Measurements from ENCODE around the gene SH3GLB1. TPM values are rescaled to one million over a fixed set of nuclear protein-coding genes. Genes with fewer than 3 reads are reported as not detected.

SH3GLB1 gene
- total RNA-seq, 1 experiment from 2014 or later = 36.4 TPM

GRCh38 chr1:86741947-86742572 lies 37.7 kb downstream of the SH3GLB1 start:
- Mint-ChIP-seq H3K36me3 (peaks cover 13% of the 10 kb centered on the region), H3K9me3 (no peaks in the 10 kb centered on the region), H3K4me1 (no peaks in the 10 kb centered on the region), H3K4me3 (no peak overlapping the region), H3K27ac (no peak overlapping the region), H3K27me3 (ENCODE audit: low read depth) (no peaks in the 10 kb centered on the region)
- ChIA-PET CTCF (interaction anchor here (0.6 to 1.8 kb wide), 11 partner anchors 9 to 309 kb away, joined by 3 to 23 read pairs (median 3); partner anchors contain the start of gene SH3GLB1), POLR2A (no interaction called here)
- DNase-seq (ENCODE audit: low spot score) (no peak), ATAC-seq (no peak)
- TF ChIP-seq CTCF (IDR thresholded peaks at IDR 0.05) (peak; percentile 76), HMGA2 (CRISPR knock-in tag; IDR thresholded peaks at IDR 0.05) (no peak), ZBTB21 (CRISPR knock-in tag; IDR thresholded peaks at IDR 0.05; ENCODE audit: borderline replicate concordance) (no peak)

GRCh38 chr1:86747304-86747703 lies 42.9 kb downstream of the SH3GLB1 start:
- no peak for DNase-seq (ENCODE audit: low spot score)
- ATAC-seq = no peak
- Mint-ChIP-seq H3K27ac (no peak overlapping the region), H3K4me1 (0 out of 2 replicates have a peak, but pooled peaks cover 2% of the 10 kb centered on the region), H3K4me3 (no peak overlapping the region), H3K27me3 (ENCODE audit: low read depth) (no peaks in the 10 kb centered on the region), H3K36me3 (peaks cover 4% of the 10 kb centered on the region), H3K9me3 (no peaks in the 10 kb centered on the region)
- POLR2A ChIA-PET = no interaction called here
- CTCF ChIA-PET = no interaction called here
- no peak for TF ChIP-seq PRRX2 (CRISPR knock-in tag; IDR thresholded peaks at IDR 0.05)
- TF ChIP-seq KAT7 (CRISPR knock-in tag; IDR thresholded peaks at IDR 0.05; ENCODE audit: borderline replicate concordance) = no peak
- no peak for TF ChIP-seq CREB1 (CRISPR knock-in tag; IDR thresholded peaks at IDR 0.05)
- no peak for TF ChIP-seq ZNF532 (CRISPR knock-in tag; IDR thresholded peaks at IDR 0.05; ENCODE audit: borderline replicate concordance)
- no peak for TF ChIP-seq MXD4 (CRISPR knock-in tag; IDR thresholded peaks at IDR 0.05; ENCODE audit: borderline replicate concordance)
- no peak for TF ChIP-seq TP53 (CRISPR knock-in tag; IDR thresholded peaks at IDR 0.05)
- no peak for TF ChIP-seq NFATC4 (CRISPR knock-in tag; IDR thresholded peaks at IDR 0.05)
- TF ChIP-seq FOXJ3 (CRISPR knock-in tag; IDR thresholded peaks at IDR 0.05; ENCODE audit: borderline replicate concordance) = no peak

DNA sequence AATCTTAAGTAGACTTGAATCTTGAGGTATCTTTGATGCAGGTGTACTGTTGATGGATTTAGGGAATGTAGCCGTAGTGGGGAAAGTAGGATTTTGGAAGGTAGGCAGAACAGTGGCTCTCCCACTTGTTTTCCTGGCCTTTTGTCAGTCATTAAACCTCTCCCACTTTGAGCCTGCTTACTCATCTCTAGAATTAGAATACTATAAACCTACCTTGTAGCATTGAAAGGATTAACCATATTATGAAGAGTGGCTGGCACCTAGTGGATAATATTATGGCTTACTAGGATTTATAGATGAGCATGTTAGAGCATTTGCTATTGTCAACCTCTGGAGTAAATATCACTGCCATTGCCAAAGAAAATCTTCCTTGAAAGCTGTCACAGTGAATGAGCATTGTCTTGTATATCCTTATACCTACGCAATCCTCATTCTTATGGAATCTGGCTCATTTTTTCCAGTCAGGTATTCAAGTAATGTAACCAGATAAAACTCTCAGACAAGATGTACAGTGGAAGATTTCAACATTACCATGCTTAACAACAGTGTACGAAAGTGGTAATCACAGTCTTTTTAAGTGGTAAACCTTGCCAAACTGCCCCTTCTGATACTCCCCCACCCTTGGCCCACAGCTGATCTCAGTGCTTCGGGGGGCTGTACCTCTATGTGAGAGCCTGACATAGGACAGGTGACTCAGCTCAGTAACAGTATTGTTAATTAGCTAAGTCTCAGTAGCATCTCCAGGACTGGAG lies 44.4 kb downstream of the SH3GLB1 start:
- H3K27me3 Mint-ChIP-seq (ENCODE audit: low read depth) = no peaks in the 10 kb centered on the region
- H3K36me3 Mint-ChIP-seq = peaks cover 4% of the 10 kb centered on the region; the same call in 1 of the 2 replicates
- no peak overlapping the region for H3K27ac Mint-ChIP-seq
- peaks cover 9% of the 10 kb centered on the region for H3K4me1 Mint-ChIP-seq
- ChIA-PET POLR2A (no interaction called here), CTCF (interaction anchor here (3.1 kb wide), 1 partner anchor 44 kb away, joined by 9 read pairs; the partner anchor contains the start of gene SH3GLB1)
- H3K4me3 Mint-ChIP-seq = no peak overlapping the region
- no peaks in the 10 kb centered on the region for H3K9me3 Mint-ChIP-seq
- DNase-seq (ENCODE audit: low spot score) (no peak), ATAC-seq (no peak)
- no peak for TF ChIP-seq CBFB (CRISPR knock-in tag; IDR thresholded peaks at IDR 0.05; ENCODE audit: low read depth)
- no peak for TF ChIP-seq KAT7 (CRISPR knock-in tag; IDR thresholded peaks at IDR 0.05; ENCODE audit: borderline replicate concordance)
- no peak for TF ChIP-seq ARID4B (CRISPR knock-in tag; IDR thresholded peaks at IDR 0.05; ENCODE audit: borderline replicate concordance)
- TF ChIP-seq ZNF317 (CRISPR knock-in tag; IDR thresholded peaks at IDR 0.05; ENCODE audit: borderline replicate concordance, low read depth) = no peak
- TF ChIP-seq FOXP1 (CRISPR knock-in tag; IDR thresholded peaks at IDR 0.05; ENCODE audit: borderline replicate concordance) = no peak
- no peak for TF ChIP-seq SMAD3 (CRISPR knock-in tag; IDR thresholded peaks at IDR 0.05; ENCODE audit: borderline replicate concordance)
- TF ChIP-seq ZNF232 (CRISPR knock-in tag; IDR thresholded peaks at IDR 0.05) = no peak
- TF ChIP-seq MYBL2 (CRISPR knock-in tag; IDR thresholded peaks at IDR 0.05) = no peak
- no peak for TF ChIP-seq E2F4 (CRISPR knock-in tag; IDR thresholded peaks at IDR 0.05; ENCODE audit: borderline replicate concordance, low read depth)
